ENCODE results near the gene RASL11A. TPM values are rescaled to one million over a fixed set of nuclear protein-coding genes. Genes with fewer than 3 reads are reported as not detected.
"Not testable (repeated sequence)": the region's sequence is repeated elsewhere in the genome, so short reads cannot be mapped to it uniquely, and the experiment has no call there.

Gene RASL11A
- total RNA-seq, 1 donor from 2014 or later = 4.7 TPM

- ATAC-seq = peak; percentile 80
Measured at GRCh38 chr13:27269114-27269665, 1.4 kb upstream of the RASL11A start.

GRCh38 chr13:27271570-27272096, 1.0 kb downstream of the RASL11A start:
- ATAC-seq = no peak

GRCh38 chr13:27273658-27274425, 3.2 kb downstream of the RASL11A start:
- ATAC-seq = no peak

GRCh38 chr13:27274631-27275030, 4.0 kb downstream of the RASL11A start:
- no peak for ATAC-seq

GRCh38 chr13:27276188-27276587, 5.6 kb downstream of the RASL11A start:
- ATAC-seq = no peak

- no peak for ATAC-seq
Measured at GRCh38 chr13:27279506-27279905, 8.9 kb downstream of the RASL11A start.

- no peak for ATAC-seq
Measured at GRCh38 chr13:27280009-27280656, 9.5 kb downstream of the RASL11A start.

- ATAC-seq = no peak
Measured at GRCh38 chr13:27280841-27281240, 10.2 kb downstream of the RASL11A start.

- ATAC-seq = no peak
Measured at GRCh38 chr13:27281420-27281819, 10.8 kb downstream of the RASL11A start.

- peak; percentile 38 for ATAC-seq
Measured at GRCh38 chr13:27283906-27284493, 13.4 kb downstream of the RASL11A start.

GRCh38 chr13:27288392-27288791, 17.8 kb downstream of the RASL11A start:
- ATAC-seq = no peak

GRCh38 chr13:27289011-27289665, 18.5 kb downstream of the RASL11A start:
- ATAC-seq = no peak

- ATAC-seq = no peak
Measured at GRCh38 chr13:27290715-27291114, 20.1 kb downstream of the RASL11A start.

- ATAC-seq = not testable (repeated sequence)
Measured at GRCh38 chr13:27291967-27292366, 21.3 kb downstream of the RASL11A start.

- ATAC-seq = no peak
Measured at GRCh38 chr13:27293076-27293691, 22.6 kb downstream of the RASL11A start.

GRCh38 chr13:27293873-27294515, 23.4 kb downstream of the RASL11A start:
- ATAC-seq = peak; percentile 55

GRCh38 chr13:27295096-27295495, 24.5 kb downstream of the RASL11A start:
- ATAC-seq = no peak

- ATAC-seq = no peak
Measured at GRCh38 chr13:27295660-27296059, 25.0 kb downstream of the RASL11A start.

- no peak for ATAC-seq
Measured at GRCh38 chr13:27296496-27296895, 25.9 kb downstream of the RASL11A start.

- no peak for ATAC-seq
Measured at GRCh38 chr13:27298849-27299248, 28.2 kb downstream of the RASL11A start.

- ATAC-seq = peak; percentile 82
Measured at GRCh38 chr13:27300406-27300805, 29.8 kb downstream of the RASL11A start.
